Body of pancreas (tissue), 4 donors: ENCODE data around the gene GMPPB. TPM values are rescaled to one million over a fixed set of nuclear protein-coding genes. Genes with fewer than 3 reads are reported as not detected.
"Not testable (repeated sequence)": the region's sequence is repeated elsewhere in the genome, so short reads cannot be mapped to it uniquely, and the experiment has no call there.

Source experiments
- ATAC-seq: fragments of 150-250 bp; one replicate; pipeline ENCODE4 v1.9.1; 2016
- DNase-seq, 4 donors: peaks; one replicate each; pipeline ENCODE4 v3.0.0-alpha.2; 2019
- H3K27ac ChIP-seq, 4 donors: fragments of 200-600 bp; sonication (generic); 1 replicate in 3 of 4; 2 replicates in 1 of 4; pipeline versions ENCODE4 v1.5.1 to v1.6.1; 2016 to 2019; ENCODE audit warnings: mild to moderate bottlenecking in 1 of 4, mixed read lengths in 1 of 4, moderate library complexity in 1 of 4
- H3K27me3 ChIP-seq, 2 donors: fragments of 200-600 bp; sonication (generic); one replicate each; pipeline ENCODE4 v1.6.0; 2016; ENCODE audit warnings: mild to moderate bottlenecking in 1 of 2
- H3K36me3 ChIP-seq, 2 donors: fragments of 200-600 bp; sonication (generic); replicated peaks in 1 of 2; 2 replicates each; pipeline ENCODE4 v1.5.1; 2016; ENCODE audit warnings: low read depth in 2 of 2; ENCODE audit not compliant: insufficient read depth in 1 of 2
- H3K4me1 ChIP-seq: fragments of 200-600 bp; sonication (generic); one replicate; pipeline ENCODE4 v1.6.0; 2016
- H3K4me3 ChIP-seq, 2 donors: fragments of 200-600 bp; sonication (generic); 1 replicate in 1 of 2; 2 replicates in 1 of 2; pipeline ENCODE4 v1.5.1; 2016 to 2019
- H3K9me3 ChIP-seq, 3 donors: fragments of 200-600 bp; sonication (generic); 1 replicate in 2 of 3; 2 replicates in 1 of 3; pipeline ENCODE4 v1.5.1; 2016
- CTCF ChIP-seq, 7 experiments: fragments of 450-650 bp in 4 of 7; fragments of 200-600 bp in 3 of 7; sonication (generic) in 3 of 7; IDR thresholded peaks; one replicate each; pipeline ENCODE4 v1.5.1; 2016 to 2019; ENCODE audit warnings: antibody characterized with exemption in 7 of 7
- POLR2A ChIP-seq, 3 donors: fragments of 450-650 bp; IDR thresholded peaks; one replicate each; pipeline ENCODE4 v1.6.1; 2016; ENCODE audit warnings: antibody characterized with exemption in 3 of 3, mild to moderate bottlenecking in 2 of 3
- WGBS, 2 donors: methylation state at CpG; one replicate each; pipeline ENCODE4 v1.1.5; 2017; 5-methylcytosine and 5-hydroxymethylcytosine counted together
- intact Hi-C: fragments of 100-400 bp; cut with DNase I; formaldehyde crosslinking; loops from one replicate; pipeline ENCODE4 v1.15.1; 2023
- total RNA-seq, 2 donors: library from RNA; depleted of rRNA; stranded (reverse); fragments of >200 nt; gene quantifications; one replicate each; pipeline ENCODE4 v1.1.0, GENCODE V29; 2016

Gene GMPPB
- total RNA-seq, 2 donors from 2014 or later = 36.3 to 43.8 TPM

- H3K9me3 ChIP-seq, H3K27me3 ChIP-seq, DNase-seq, H3K27ac ChIP-seq, ATAC-seq, intact Hi-C loops, H3K36me3 ChIP-seq, H3K4me3 ChIP-seq: not testable (repeated sequence)
- WGBS, 2 donors = 70 to 100% methylated on average over 1 to 3 of the region's 3 CpGs
- H3K4me1 ChIP-seq = peaks cover 36% of the 10 kb centered on the region
These were observed 32.9 kb downstream of the GMPPB start for GRCh38 chr3:49690856-49691255.

GRCh38 chr3:49689908-49690624 is 33.7 kb downstream of the GMPPB start:
- Histone ChIP-seq H3K4me1 (peaks cover 36% of the 10 kb centered on the region), H3K27ac (peak overlapping the region in 3 of 4 donors; percentile 76 to 90 (median 83)), H3K4me3 (peak overlapping the region; percentile 94 to 96)
- intact Hi-C loops, DNase-seq, H3K36me3 ChIP-seq, H3K27me3 ChIP-seq, H3K9me3 ChIP-seq, ATAC-seq: not testable (repeated sequence)
- 4 to 8% methylated on average over 12 to 16 of the region's 16 CpGs for WGBS, 2 donors

- Histone ChIP-seq H3K27ac (peak within 1 kb of the TSS; percentile 63 to 90 (median 80)), H3K27me3 (no peaks in the 10 kb centered on the region), H3K4me1 (peaks cover 36% of the 10 kb centered on the region), H3K4me3 (peak within 1 kb of the TSS; percentile 94 to 96), H3K36me3 (no peaks in the 10 kb centered on the region), H3K9me3 (no peaks in the 10 kb centered on the region)
- DNase-seq = peak; percentile 87 to 90 (median 90)
- TF ChIP-seq POLR2A (IDR thresholded peaks at IDR 0.05) (peak in 2 of 3 donors; percentile 37 to 58), CTCF (IDR thresholded peaks at IDR 0.05) (peak in 4 of 7 experiments; percentile 28 to 42 (median 30))
- intact Hi-C loops = no loop called here
- ATAC-seq = peak; percentile 76
- WGBS, 2 donors = 0 to 3% methylated on average over 18 to 45 of the region's 66 CpGs
These were observed 34.5 kb downstream of the GMPPB start, which contains the start of the genes MST1 and RNF123 for GRCh38 chr3:49689046-49689907. MST1 (minus strand) TSS chr3:49689474; CDS start chr3:49688691, 783 bp downstream. RNF123 (plus strand) TSS chr3:49689557; CDS start chr3:49691166, 1,609 bp downstream.

GRCh38 chr3:49688338-49689045 is 35.3 kb downstream of the GMPPB start:
- ATAC-seq, H3K4me3 ChIP-seq, H3K36me3 ChIP-seq, intact Hi-C loops, H3K9me3 ChIP-seq, DNase-seq, H3K27me3 ChIP-seq: not testable (repeated sequence)
- 50% methylated on average over 2 to 7 of the region's 7 CpGs for WGBS, 2 donors
- H3K4me1 ChIP-seq = peaks cover 36% of the 10 kb centered on the region
- peak overlapping the region; percentile 63 to 90 (median 80) for H3K27ac ChIP-seq

GRCh38 chr3:49687424-49687795 is 36.3 kb downstream of the GMPPB start:
- H3K4me3 ChIP-seq, intact Hi-C loops, ATAC-seq, H3K27ac ChIP-seq, H3K27me3 ChIP-seq, H3K36me3 ChIP-seq, H3K9me3 ChIP-seq, DNase-seq: not testable (repeated sequence)
- 93 to 95% methylated on average over 2 to 9 of the region's 12 CpGs for WGBS, 2 donors
- H3K4me1 ChIP-seq = peaks cover 36% of the 10 kb centered on the region

GRCh38 chr3:49686769-49687423 is 36.9 kb downstream of the GMPPB start:
- H3K36me3 ChIP-seq, H3K27me3 ChIP-seq, intact Hi-C loops, H3K9me3 ChIP-seq: not testable (repeated sequence)
- 13% methylated on average over 44 of the region's 44 CpGs; no CpG with 5 or more reads in 1 of the 2 donors for WGBS, 2 donors
- Histone ChIP-seq H3K4me1 (peaks cover 36% of the 10 kb centered on the region), H3K27ac (peak overlapping the region; percentile 8 to 73 (median 50)), H3K4me3 (peak overlapping the region; percentile 6 to 36)
- ATAC-seq (peak; percentile 65), DNase-seq (peak; percentile 75 to 91 (median 88))
- peak in 2 of 3 donors; percentile 23 to 26 for TF ChIP-seq POLR2A (IDR thresholded peaks at IDR 0.05)

GRCh38 chr3:49686346-49686745 is 37.4 kb downstream of the GMPPB start:
- H3K9me3 ChIP-seq, H3K27me3 ChIP-seq, H3K36me3 ChIP-seq, intact Hi-C loops: not testable (repeated sequence)
- peak; percentile 92 to 93 (median 93) for DNase-seq
- Histone ChIP-seq H3K4me1 (peaks cover 32% of the 10 kb centered on the region), H3K27ac (peak overlapping the region; percentile 8 to 73 (median 50)), H3K4me3 (peak overlapping the region; percentile 6 to 36)
- WGBS, 2 donors = 1 to 3% methylated on average over 16 to 22 of the region's 29 CpGs
- ATAC-seq = peak; percentile 86

- H3K27me3 ChIP-seq, H3K9me3 ChIP-seq, ATAC-seq, DNase-seq, intact Hi-C loops, H3K36me3 ChIP-seq, H3K4me3 ChIP-seq: not testable (repeated sequence)
- Histone ChIP-seq H3K4me1 (peaks cover 27% of the 10 kb centered on the region), H3K27ac (peak overlapping the region in 3 of 4 donors; percentile 35 to 73 (median 66))
- 34% methylated on average over 32 of the region's 36 CpGs; no CpG with 5 or more reads in 1 of the 2 donors for WGBS, 2 donors
These were observed 37.9 kb downstream of the GMPPB start for GRCh38 chr3:49685846-49686245.

- WGBS, 2 donors = 90 to 93% methylated on average over 8 to 9 of the region's 10 CpGs
- intact Hi-C loops, ATAC-seq, H3K27ac ChIP-seq, DNase-seq, H3K4me3 ChIP-seq, H3K9me3 ChIP-seq, H3K27me3 ChIP-seq: not testable (repeated sequence)
- Histone ChIP-seq H3K4me1 (peaks cover 19% of the 10 kb centered on the region), H3K36me3 (peaks cover 0 to 13% of the 10 kb centered on the region in 2 donors)
These were observed 38.6 kb downstream of the GMPPB start for GRCh38 chr3:49685103-49685502.
